SJCRH30 (cell line): ENCODE data around the gene RAMACL. TPM values are rescaled to one million over a fixed set of nuclear protein-coding genes. Genes with fewer than 3 reads are reported as not detected.
"Not testable (repeated sequence)": the region's sequence is repeated elsewhere in the genome, so short reads cannot be mapped to it uniquely, and the experiment has no call there.

Experiments used
- DNase-seq, 2 experiments: peaks; one replicate each; pipeline ENCODE4 v3.0.0-alpha.2; 2015 to 2020
- H3K27ac ChIP-seq: fragments of 250-450 bp; sonication (Bioruptor Pico); 2 replicates; pipeline ENCODE4 v1.5.1; 2020; ENCODE audit warnings: mild to moderate bottlenecking, moderate library complexity
- H3K27me3 ChIP-seq: fragments of 250-450 bp; sonication (Bioruptor Pico); 2 replicates; pipeline ENCODE4 v1.5.1; 2020; ENCODE audit warnings: mild to moderate bottlenecking, moderate library complexity
- H3K36me3 ChIP-seq: fragments of 250-450 bp; sonication (Bioruptor Pico); 2 replicates; pipeline ENCODE4 v1.5.1; 2020; ENCODE audit warnings: mild to moderate bottlenecking, moderate library complexity
- H3K4me1 ChIP-seq: fragments of 250-450 bp; sonication (Bioruptor Pico); 2 replicates; pipeline ENCODE4 v1.5.1; 2020; ENCODE audit warnings: mild to moderate bottlenecking, moderate library complexity
- H3K4me3 ChIP-seq: fragments of 250-450 bp; sonication (Bioruptor Pico); 2 replicates; pipeline ENCODE4 v1.5.1; 2020; ENCODE audit warnings: mild to moderate bottlenecking, moderate library complexity
- H3K9me3 ChIP-seq: fragments of 250-450 bp; sonication (Bioruptor Pico); replicated peaks from 2 replicates; pipeline ENCODE4 v1.5.1; 2020; ENCODE audit warnings: mild to moderate bottlenecking, moderate library complexity
- total RNA-seq: library from RNA; depleted of rRNA; stranded (reverse); fragments of >200 nt; shearing (Covaris generic); gene quantifications from 2 replicates; pipeline ENCODE4 v1.2.3, GENCODE V29; 2014

Gene RAMACL
- total RNA-seq, 1 experiment from 2014 or later = 0.12 TPM

GRCh38 chr6:166552600-166552999 is 33.9 kb downstream of the RAMACL start:
- H3K27ac ChIP-seq = no peak overlapping the region
- peaks cover 6% of the 10 kb centered on the region for H3K4me1 ChIP-seq
- DNase-seq = no peak
- no peaks in the 10 kb centered on the region for H3K27me3 ChIP-seq
- no peak overlapping the region for H3K4me3 ChIP-seq
- H3K36me3 ChIP-seq = no peaks in the 10 kb centered on the region
- no peaks in the 10 kb centered on the region for H3K9me3 ChIP-seq

DNA sequence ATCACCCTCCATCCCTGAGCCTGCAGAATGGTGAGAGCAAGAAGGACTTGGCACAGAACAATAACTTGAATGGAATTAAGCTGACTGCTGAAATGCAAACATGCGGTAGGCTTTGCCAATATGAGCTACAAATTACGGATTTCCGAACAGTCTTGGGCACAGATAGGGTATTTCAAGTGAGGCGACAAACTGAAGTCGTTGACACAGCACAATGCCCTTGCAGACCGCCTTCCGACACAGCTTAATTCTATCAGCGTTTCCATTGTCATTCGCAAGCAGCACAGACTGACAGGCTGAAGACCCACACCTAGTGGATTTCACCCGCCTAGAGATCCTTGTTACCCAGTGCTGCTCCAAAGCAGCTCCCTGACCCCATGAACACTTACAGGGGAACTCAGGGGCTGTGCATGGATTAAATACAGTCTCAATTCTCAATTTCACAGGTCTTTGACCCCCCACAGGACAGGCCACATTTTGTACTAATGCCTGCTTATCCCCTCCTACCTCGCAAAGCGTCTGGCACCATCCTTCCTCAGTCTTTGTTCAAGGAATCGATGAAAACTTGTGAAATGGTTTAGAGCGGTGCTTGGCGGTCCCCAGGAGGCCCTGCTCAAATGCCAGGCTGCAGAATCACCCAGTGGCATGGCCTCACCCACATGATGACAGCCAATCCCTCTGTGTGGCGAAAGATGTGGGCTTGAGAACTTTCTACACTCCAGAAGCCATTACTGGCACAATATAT is 34.6 kb downstream of the RAMACL start:
- Histone ChIP-seq H3K27me3 (no peaks in the 10 kb centered on the region), H3K9me3 (no peaks in the 10 kb centered on the region), H3K36me3 (no peaks in the 10 kb centered on the region), H3K27ac (no peak overlapping the region), H3K4me1 (peaks cover 6% of the 10 kb centered on the region), H3K4me3 (no peak overlapping the region)
- no peak for DNase-seq

- Histone ChIP-seq H3K27me3 (no peaks in the 10 kb centered on the region), H3K9me3 (no peaks in the 10 kb centered on the region), H3K27ac (no peak overlapping the region), H3K4me3 (no peak overlapping the region), H3K4me1 (no peaks in the 10 kb centered on the region), H3K36me3 (no peaks in the 10 kb centered on the region)
- no peak for DNase-seq
These were observed 39.8 kb downstream of the RAMACL start for GRCh38 chr6:166546653-166547052.

- Histone ChIP-seq H3K9me3 (no peaks in the 10 kb centered on the region), H3K36me3 (no peaks in the 10 kb centered on the region), H3K4me3 (no peak overlapping the region), H3K4me1 (peaks cover 4% of the 10 kb centered on the region; the same call in 1 of the 2 replicates), H3K27ac (no peak overlapping the region), H3K27me3 (no peaks in the 10 kb centered on the region)
- no peak for DNase-seq
These were observed 41.1 kb downstream of the RAMACL start for GRCh38 chr6:166545156-166546034.

GRCh38 chr6:166544296-166544605 is 42.2 kb downstream of the RAMACL start:
- Histone ChIP-seq H3K4me1 (peaks cover 4% of the 10 kb centered on the region; the same call in 1 of the 2 replicates), H3K27ac (no peak overlapping the region), H3K4me3 (no peak overlapping the region), H3K36me3 (no peaks in the 10 kb centered on the region), H3K9me3 (no peaks in the 10 kb centered on the region), H3K27me3 (no peaks in the 10 kb centered on the region)
- no peak for DNase-seq

GRCh38 chr6:166543603-166544295 is 42.7 kb downstream of the RAMACL start:
- Histone ChIP-seq H3K4me1 (peaks cover 4% of the 10 kb centered on the region; the same call in 1 of the 2 replicates), H3K4me3 (no peak overlapping the region), H3K27me3 (no peaks in the 10 kb centered on the region), H3K9me3 (no peaks in the 10 kb centered on the region), H3K36me3 (no peaks in the 10 kb centered on the region), H3K27ac (no peak overlapping the region)
- no peak for DNase-seq

GRCh38 chr6:166542580-166542912 is 43.9 kb downstream of the RAMACL start:
- H3K36me3 ChIP-seq = no peaks in the 10 kb centered on the region
- H3K27ac ChIP-seq = no peak overlapping the region
- DNase-seq = no peak
- H3K4me3 ChIP-seq = no peak overlapping the region
- H3K4me1 ChIP-seq = peaks cover 4% of the 10 kb centered on the region; the same call in 1 of the 2 replicates
- no peaks in the 10 kb centered on the region for H3K9me3 ChIP-seq
- no peaks in the 10 kb centered on the region for H3K27me3 ChIP-seq

DNA sequence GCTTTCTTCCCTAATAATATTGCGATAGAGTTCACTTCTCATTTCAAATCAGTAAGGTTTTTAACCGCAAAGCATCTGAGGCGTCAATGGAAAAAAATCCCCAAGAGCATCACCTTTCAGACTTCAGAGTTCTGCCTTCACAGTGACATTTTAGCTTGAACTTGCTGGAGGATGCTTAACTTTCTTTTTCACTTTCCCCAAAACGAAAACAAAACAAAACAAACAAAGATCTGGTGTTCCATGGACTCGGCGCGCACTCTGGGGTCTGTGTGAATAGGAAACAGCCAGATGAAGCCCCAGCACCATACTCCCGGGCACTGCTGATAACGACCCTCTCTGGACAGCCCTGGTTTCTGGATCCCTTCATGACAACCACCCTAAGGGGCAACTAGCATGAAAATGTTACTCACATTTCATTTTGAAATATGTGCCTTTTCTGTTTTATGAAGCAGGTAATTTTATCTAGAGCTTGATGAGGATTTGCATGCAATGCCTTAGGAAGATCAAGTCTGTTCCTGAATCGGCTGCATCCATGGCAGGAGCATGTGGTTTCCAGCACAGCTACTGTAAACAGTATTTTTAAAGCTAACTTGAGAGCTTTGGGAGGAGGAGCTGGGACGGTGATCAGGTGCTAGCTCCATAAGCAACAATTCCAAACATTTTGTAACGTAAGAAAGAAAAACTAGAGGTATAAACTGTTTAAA is 44.5 kb downstream of the RAMACL start:
- no peak for DNase-seq
- H3K4me3 ChIP-seq = no peak overlapping the region

GRCh38 chr6:166541366-166541765 is 45.1 kb downstream of the RAMACL start:
- Histone ChIP-seq H3K4me3 (no peak overlapping the region), H3K27ac (no peak overlapping the region), H3K9me3 (no peaks in the 10 kb centered on the region), H3K27me3 (no peaks in the 10 kb centered on the region), H3K4me1 (peaks cover 4% of the 10 kb centered on the region; the same call in 1 of the 2 replicates), H3K36me3 (no peaks in the 10 kb centered on the region)
- no peak for DNase-seq

More for the DNA sequence above, 44.5 kb downstream of the RAMACL start:
- Histone ChIP-seq H3K27me3 (no peaks in the 10 kb centered on the region), H3K36me3 (no peaks in the 10 kb centered on the region), H3K4me1 (peaks cover 4% of the 10 kb centered on the region; the same call in 1 of the 2 replicates), H3K9me3 (no peaks in the 10 kb centered on the region), H3K27ac (no peak overlapping the region)

DNA sequence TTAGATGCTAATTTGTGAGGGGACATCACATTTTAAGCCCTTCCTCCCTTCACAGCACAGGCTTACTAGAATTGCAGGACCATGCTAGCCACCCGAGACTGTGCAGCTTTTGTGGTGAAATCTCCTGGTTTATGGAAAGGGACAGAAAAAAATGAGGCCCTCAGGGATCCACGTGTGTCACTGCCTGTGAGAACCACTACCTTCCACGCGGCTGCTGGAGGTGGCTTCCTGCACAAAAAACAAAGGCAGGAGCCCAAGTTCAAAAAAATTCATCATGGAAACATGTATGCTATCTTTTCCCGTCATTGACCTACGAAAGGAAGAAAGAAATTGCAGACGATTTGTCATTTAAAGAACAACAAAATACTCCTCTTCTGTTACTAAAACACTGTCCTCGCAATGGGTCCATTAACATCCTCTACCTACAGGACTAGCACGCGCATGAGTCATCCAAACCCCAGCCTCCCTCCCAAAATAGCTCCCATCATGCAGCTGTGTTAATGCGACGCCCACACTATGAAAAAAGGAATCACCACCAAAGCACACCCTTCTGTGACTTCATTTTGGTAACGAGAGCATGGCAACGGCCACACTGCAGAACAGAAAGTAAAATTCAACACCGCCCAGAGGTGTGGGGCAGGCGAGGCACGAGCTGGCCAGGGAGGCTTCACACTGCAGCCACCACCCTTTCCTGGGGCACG is 45.7 kb downstream of the RAMACL start:
- Histone ChIP-seq H3K4me1 (peaks cover 4% of the 10 kb centered on the region; the same call in 1 of the 2 replicates), H3K27ac (no peak overlapping the region), H3K27me3 (no peaks in the 10 kb centered on the region), H3K4me3 (no peak overlapping the region), H3K36me3 (no peaks in the 10 kb centered on the region), H3K9me3 (no peaks in the 10 kb centered on the region)
- no peak for DNase-seq

DNA sequence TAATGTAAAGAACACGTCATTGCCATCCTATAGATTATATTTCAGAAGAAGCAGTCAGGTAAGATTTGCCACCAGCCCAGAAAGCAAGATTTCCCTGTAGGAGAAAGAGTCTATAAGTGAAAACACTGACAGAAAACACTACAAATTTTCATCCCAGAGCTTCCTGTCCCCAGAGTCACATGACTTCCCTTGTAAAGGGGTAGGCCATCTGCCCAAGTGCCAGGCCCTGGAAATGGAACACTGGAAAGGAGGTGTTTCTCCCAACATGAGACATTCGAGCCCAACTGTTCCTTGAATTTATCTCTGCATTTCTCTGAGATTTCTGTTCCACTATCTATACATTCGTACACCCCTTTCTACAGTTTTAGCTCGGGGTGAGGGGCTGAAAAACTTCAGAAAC is 46.9 kb downstream of the RAMACL start:
- Histone ChIP-seq H3K4me3 (no peak overlapping the region), H3K36me3 (no peaks in the 10 kb centered on the region), H3K4me1 (peaks cover 4% of the 10 kb centered on the region; the same call in 1 of the 2 replicates), H3K27me3 (no peaks in the 10 kb centered on the region), H3K9me3 (no peaks in the 10 kb centered on the region), H3K27ac (no peak overlapping the region)
- no peak for DNase-seq

DNA sequence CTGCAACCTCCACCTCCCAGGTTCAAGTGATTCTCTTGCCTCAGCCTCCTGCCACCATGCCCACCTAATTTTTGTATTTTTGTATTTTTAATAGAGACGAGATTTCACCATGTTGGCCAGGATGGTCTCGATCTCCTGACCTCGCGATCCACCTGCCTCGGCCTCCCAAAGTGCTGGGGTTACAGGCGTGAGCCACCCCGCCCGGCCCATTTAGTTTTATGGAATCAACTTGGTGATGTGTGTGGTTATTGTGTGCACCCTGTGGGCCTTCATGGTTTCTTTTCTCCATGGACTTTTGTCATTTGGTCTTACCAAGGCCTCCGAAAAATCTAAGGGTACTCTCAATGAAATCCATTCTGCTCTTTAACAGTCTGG is 47.5 kb downstream of the RAMACL start:
- not testable (repeated sequence) for DNase-seq, H3K9me3 ChIP-seq, H3K27me3 ChIP-seq, H3K4me1 ChIP-seq, H3K4me3 ChIP-seq, H3K36me3 ChIP-seq, H3K27ac ChIP-seq

DNA sequence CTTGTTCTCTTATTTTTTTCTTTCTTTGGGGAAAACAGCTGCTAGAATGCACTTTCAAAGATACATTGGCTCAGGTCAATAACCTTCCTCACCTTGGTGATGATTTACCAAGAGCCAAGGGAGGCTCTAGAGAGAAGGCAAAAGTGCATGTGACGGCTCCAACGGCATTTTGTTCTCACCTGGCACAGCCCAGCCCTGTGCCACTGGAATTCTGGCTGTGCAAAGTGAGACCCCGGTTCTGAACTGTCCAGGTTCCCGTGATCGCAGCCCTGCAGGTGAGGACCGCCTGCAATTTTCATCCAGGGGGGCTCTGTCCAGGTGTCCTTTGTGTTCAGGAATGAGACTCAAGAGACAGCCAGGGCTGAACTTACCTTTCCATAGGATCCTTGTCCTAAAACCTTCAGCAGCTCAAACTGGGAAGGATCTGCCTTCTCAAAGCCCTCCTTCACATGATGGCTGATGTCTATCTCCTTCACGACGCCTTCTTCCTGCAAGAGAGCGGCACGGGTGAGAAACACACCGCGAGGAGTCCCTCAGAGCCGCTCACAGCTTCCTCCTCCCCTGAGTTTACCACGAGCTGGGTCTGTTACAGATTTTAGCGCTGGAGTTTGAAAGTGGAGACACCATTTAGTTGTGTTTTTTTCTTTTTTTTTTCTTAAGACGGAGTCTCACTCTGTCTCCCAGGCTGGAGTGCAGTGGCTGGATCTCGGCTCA is 48.0 kb downstream of the RAMACL start:
- Histone ChIP-seq H3K9me3 (no peaks in the 10 kb centered on the region), H3K27me3 (no peaks in the 10 kb centered on the region), H3K4me3 (no peak overlapping the region), H3K27ac (no peak overlapping the region), H3K36me3 (no peaks in the 10 kb centered on the region), H3K4me1 (peaks cover 4% of the 10 kb centered on the region; the same call in 1 of the 2 replicates)
- DNase-seq = no peak
